ENCODE data around the gene CIDEA.

GRCh38 chr18:12279781-12280531, 25.8 kb downstream of the CIDEA start:
- TF ChIP-seq CTCF (IDR thresholded peaks at IDR 0.05) (no peak), POLR2A (IDR thresholded peaks at IDR 0.05) (no peak)

Data from heart left ventricle (tissue), 13 donors.